Astrocyte of the cerebellum (primary cell): ENCODE results near the gene RNU6-9.

Experiments
- DNase-seq: peaks from one replicate; pipeline ENCODE4 v3.0.0-alpha.2; 2011; ENCODE audit warnings: low read depth
- H3K4me3 ChIP-seq: 2 replicates; pipeline ENCODE4 v1.5.1; 2011; ENCODE audit warnings: mild to moderate bottlenecking, low read depth, low read length, moderate library complexity
- in situ Hi-C: cut with HindIII; loops from 2 replicates; pipeline ENCODE4 v1.10.0; 2017; ENCODE audit warnings: low sequenced_read_pairs
- TF ChIP-seq, protein P1 (sequence below): IDR thresholded peaks from 2 replicates; pipeline ENCODE4 v1.5.1; 2012; ENCODE audit warnings: low read length, low read depth, moderate library complexity, mild to moderate bottlenecking; ENCODE audit errors: missing control alignments

The RNU6-9 gene

DNA sequence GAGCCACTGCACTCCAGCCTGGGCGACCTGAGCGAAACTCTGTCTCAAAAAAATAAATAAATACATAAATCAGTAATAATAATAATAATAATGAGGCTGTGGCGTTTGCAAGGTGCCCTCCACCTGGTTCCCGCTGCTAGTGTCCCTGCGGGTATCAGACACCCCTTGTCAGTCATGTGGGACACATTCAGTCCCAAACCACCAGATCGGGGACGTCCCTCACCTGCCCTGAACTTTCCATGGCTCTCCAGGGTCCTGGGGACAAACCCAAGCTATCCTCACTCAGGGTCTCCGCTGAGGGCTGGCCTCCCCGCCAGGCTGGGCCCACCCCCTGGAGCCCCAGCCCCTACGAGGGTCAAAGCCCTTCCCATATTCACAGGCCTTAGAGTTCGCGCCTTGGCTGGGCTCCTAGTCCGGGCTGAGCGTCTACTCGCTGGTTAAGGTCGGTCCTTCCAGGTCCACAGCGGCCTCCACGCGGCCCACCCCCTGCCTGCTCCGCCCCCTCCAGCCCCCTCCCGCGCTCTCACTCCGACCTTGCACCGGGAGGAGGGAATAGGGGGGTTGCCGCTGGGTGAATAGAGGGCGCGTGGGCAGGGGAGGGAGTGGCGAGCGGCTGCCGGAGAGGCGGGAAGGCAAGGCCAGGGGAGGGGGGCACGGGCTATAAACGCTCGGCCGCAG, 23.5 kb downstream of the RNU6-9 start:
- in situ Hi-C loops, result no loop called here
- no peak for DNase-seq
- TF ChIP-seq, protein P1, sequence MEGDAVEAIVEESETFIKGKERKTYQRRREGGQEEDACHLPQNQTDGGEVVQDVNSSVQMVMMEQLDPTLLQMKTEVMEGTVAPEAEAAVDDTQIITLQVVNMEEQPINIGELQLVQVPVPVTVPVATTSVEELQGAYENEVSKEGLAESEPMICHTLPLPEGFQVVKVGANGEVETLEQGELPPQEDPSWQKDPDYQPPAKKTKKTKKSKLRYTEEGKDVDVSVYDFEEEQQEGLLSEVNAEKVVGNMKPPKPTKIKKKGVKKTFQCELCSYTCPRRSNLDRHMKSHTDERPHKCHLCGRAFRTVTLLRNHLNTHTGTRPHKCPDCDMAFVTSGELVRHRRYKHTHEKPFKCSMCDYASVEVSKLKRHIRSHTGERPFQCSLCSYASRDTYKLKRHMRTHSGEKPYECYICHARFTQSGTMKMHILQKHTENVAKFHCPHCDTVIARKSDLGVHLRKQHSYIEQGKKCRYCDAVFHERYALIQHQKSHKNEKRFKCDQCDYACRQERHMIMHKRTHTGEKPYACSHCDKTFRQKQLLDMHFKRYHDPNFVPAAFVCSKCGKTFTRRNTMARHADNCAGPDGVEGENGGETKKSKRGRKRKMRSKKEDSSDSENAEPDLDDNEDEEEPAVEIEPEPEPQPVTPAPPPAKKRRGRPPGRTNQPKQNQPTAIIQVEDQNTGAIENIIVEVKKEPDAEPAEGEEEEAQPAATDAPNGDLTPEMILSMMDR, result no peak
- no peak overlapping the region for H3K4me3 ChIP-seq

DNA sequence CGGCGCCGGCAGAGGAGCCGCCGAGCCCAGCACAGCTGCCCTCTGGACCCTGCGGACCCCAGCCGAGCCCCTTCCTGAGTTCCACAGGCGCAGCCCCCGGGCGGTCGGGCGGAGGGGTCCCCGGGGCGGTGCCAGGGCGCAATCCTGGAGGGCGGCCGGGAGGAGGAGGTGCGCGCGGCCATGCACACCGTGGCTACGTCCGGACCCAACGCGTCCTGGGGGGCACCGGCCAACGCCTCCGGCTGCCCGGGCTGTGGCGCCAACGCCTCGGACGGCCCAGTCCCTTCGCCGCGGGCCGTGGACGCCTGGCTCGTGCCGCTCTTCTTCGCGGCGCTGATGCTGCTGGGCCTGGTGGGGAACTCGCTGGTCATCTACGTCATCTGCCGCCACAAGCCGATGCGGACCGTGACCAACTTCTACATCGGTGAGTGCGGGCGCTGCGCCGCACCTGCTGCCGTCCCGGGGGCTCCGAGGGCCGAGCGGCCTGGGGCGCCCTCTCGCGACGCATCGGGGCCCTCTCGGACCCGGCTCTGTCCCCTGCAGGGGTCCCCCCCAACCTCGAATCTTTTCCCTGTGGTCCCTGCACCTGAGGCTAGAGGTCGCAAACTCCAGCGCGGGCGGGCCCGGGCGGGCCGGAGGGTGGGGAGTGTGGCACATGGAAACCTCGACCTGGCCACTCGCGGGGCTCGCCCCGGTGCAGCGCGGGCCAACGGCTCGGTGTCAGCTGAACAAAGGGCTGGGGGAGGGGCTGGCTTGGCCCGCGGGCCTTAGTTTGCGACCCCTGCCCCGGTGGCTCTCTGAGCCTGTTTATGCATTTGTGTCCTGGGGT, 24.3 kb downstream of the RNU6-9 start, which contains the start of gene KISS1R:
TSS of gene KISS1R (plus strand) at position 11 of the 829 bp plus-strand sequence. CDS start at position 181, 170 bp downstream.
- DNase-seq, result no peak

DNA sequence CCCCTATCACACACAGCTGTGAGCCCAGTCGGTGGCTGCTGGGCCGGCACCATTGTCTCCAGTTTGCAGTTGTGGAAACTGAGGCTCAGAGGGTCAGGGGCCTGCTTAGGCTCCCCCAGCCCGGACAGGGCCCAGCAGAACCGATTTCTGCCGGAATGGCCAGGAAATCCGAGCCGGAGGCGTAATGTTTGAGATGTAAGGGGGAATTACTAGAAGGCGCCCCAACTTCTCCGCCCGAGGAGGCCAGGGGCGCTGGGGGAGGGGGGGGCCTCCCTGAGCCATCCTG, 24.8 kb downstream of the RNU6-9 start:
- TF ChIP-seq, protein P1, result no peak
- H3K4me3 ChIP-seq, result no peak overlapping the region
- in situ Hi-C loops, result no loop called here
- DNase-seq, result no peak

More for the DNA sequence above, 24.3 kb downstream of the RNU6-9 start, which contains the start of gene KISS1R:
- in situ Hi-C loops, result no loop called here
- TF ChIP-seq, protein P1, result peak; percentile 43
- no peak within 1 kb of the TSS for H3K4me3 ChIP-seq

DNA sequence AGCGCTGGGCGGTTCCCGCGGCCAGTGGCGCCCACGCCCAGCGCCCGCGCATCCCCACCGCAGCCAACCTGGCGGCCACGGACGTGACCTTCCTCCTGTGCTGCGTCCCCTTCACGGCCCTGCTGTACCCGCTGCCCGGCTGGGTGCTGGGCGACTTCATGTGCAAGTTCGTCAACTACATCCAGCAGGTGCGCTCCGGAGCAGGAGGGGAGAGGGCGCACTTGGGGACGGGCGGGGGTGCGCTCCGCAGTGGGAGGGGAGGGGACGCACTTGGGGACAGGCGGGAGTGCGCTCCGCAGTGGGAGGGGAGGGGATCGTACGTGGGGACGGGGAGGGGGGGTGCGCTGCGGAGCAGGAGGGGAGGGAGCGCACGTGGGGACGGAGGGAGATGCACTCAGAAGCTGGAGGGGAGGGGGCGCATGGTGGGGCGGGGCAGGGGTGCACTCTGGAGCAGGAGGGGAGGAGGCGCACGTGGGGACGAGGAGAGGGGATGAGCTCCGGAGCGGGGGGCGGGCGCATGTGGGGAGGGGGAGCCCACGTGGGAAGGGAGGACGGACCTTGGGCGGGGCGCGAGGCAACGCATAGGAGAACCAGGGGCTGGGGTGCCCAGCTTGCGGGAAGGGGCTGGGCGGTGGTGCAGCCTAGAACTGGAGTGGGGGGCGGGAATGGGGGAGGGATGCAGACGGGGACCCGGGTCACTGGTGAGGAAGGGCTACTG, 25.4 kb downstream of the RNU6-9 start:
- in situ Hi-C loops, result no loop called here
- H3K4me3 ChIP-seq, result no peak overlapping the region
- DNase-seq, result no peak
- TF ChIP-seq, protein P1, result no peak

DNA sequence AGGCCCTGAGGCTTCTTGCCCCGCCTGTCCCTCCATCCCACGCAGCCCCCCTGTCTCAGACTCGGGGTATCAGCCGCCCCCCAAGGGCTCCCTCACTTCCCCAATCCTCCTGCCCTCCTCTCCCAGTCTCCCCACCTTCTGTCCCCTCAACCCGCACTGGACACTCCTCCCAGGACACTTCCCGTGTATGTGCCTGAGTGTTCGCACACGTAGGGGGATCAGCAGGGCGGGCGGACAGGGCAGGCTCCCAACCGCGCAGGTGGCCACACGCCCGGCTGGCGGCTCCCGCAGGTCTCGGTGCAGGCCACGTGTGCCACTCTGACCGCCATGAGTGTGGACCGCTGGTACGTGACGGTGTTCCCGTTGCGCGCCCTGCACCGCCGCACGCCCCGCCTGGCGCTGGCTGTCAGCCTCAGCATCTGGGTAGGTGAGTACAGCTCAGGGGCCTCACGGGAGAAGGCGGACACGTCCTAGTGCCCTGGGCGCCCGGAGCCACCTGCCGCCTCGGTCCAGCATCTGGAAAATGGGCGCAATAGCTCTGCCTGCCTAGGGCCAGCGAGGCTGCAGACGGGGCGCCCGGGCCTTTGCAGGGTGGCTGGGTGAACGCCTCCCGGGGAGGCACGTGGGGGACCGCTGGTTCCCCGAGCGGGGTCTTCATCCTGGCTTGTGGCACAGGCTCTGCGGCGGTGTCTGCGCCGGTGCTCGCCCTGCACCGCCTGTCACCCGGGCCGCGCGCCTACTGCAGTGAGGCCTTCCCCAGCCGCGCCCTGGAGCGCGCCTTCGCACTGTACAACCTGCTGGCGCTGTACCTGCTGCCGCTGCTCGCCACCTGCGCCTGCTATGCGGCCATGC, 26.1 kb downstream of the RNU6-9 start:
- TF ChIP-seq, protein P1, result no peak
- in situ Hi-C loops, result no loop called here
- DNase-seq, result no peak
- H3K4me3 ChIP-seq, result no peak overlapping the region
